DND-41 (cell line): ENCODE data around the gene CFAP299.
A peak's percentile ranks its signal among the peaks of the same experiment; 100 is the strongest.

Source experiments
- EZH2 ChIP-seq: IDR thresholded peaks from 3 replicates; pipeline ENCODE4 v1.6.1; 2012; ENCODE audit warnings: borderline replicate concordance, low read depth, mild to moderate bottlenecking, moderate library complexity, low read length, inconsistent platforms; ENCODE audit not compliant: severe bottlenecking
- TF ChIP-seq, protein P1 (sequence below): IDR thresholded peaks from 2 replicates; pipeline ENCODE4 v1.5.1; 2012; ENCODE audit warnings: borderline replicate concordance, low read length, moderate library complexity, mild to moderate bottlenecking; ENCODE audit not compliant: poor library complexity, severe bottlenecking; ENCODE audit errors: extremely low read depth

DNA sequence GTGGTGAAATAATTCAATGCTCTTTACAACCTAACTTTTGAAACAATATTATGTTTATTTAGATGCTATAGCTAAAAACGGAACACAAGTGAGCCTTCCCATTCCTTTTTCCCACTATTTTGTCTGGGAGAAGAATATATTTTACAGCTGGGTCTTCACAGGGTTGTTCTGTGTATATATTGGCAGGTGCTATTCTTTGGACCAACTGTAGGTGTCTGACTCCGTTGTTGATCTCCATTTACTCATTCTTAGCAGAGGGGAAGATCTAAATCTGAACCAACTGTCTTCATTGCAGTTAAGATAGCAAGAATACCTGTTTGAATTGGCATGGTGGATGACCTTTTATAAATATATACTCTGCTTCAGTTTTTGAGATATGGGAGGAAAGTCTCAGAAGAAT lies 257.4 kb downstream of the CFAP299 start:
- TF ChIP-seq, protein P1, sequence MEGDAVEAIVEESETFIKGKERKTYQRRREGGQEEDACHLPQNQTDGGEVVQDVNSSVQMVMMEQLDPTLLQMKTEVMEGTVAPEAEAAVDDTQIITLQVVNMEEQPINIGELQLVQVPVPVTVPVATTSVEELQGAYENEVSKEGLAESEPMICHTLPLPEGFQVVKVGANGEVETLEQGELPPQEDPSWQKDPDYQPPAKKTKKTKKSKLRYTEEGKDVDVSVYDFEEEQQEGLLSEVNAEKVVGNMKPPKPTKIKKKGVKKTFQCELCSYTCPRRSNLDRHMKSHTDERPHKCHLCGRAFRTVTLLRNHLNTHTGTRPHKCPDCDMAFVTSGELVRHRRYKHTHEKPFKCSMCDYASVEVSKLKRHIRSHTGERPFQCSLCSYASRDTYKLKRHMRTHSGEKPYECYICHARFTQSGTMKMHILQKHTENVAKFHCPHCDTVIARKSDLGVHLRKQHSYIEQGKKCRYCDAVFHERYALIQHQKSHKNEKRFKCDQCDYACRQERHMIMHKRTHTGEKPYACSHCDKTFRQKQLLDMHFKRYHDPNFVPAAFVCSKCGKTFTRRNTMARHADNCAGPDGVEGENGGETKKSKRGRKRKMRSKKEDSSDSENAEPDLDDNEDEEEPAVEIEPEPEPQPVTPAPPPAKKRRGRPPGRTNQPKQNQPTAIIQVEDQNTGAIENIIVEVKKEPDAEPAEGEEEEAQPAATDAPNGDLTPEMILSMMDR = peak; percentile 16
- no peak for TF ChIP-seq EZH2
